HCT116 (cell line): ENCODE data around the gene ZMAT3. TPM values are rescaled to one million over a fixed set of nuclear protein-coding genes. Genes with fewer than 3 reads are reported as not detected.

Source experiments
- ATAC-seq: fragments of 200-7000 bp; cut with Tn5 transposase; 2 replicates; pipeline ENCODE4 v1.9.1; 2020; ENCODE audit warnings: mild to moderate bottlenecking, moderate library complexity
- BruUV-seq: library from RNA; stranded (reverse); fragments of 400-500 nt; replicated peaks from 2 replicates; lab custom pipeline; 2021; lab: Mats Ljungman, UMichigan
- CTCF ChIA-PET: fragments of 300-600 bp; sonication (Branson Sonifier 250); formaldehyde crosslinking; loops from one replicate; lab custom pipeline; 2021; ENCODE audit warnings: antibody characterized with exemption; lab: Charles Lee
- POLR2A ChIA-PET: fragments of 300-600, 350-600 bp; sonication (Branson Sonifier 250); formaldehyde crosslinking; loops from one replicate; lab custom pipeline; 2021; ENCODE audit warnings: antibody characterized with exemption; lab: Charles Lee
- RAD21 ChIA-PET, 2 experiments: fragments of 300-600 bp; sonication (Branson Sonifier 250); formaldehyde crosslinking; loops; one replicate each; lab custom pipeline; 2023; ENCODE audit warnings: low total read pairs in 2 of 2; ENCODE audit not compliant: uncharacterized antibody in 2 of 2, unreplicated experiment in 2 of 2, low non-redundant PET in 1 of 2; lab: Charles Lee
- DNase-seq: peaks from one replicate; pipeline ENCODE4 v3.0.0-alpha.2; 2010; ENCODE audit warnings: low read depth, low spot score
- H2AFZ ChIP-seq: fragments of 200-600 bp; shearing (Covaris generic), sonication (generic); 2 replicates; pipeline ENCODE4 v1.6.1; 2017; ENCODE audit warnings: low read depth, mixed run types, mixed read lengths, antibody characterized with exemption, low read length; ENCODE audit not compliant: poor library complexity, severe bottlenecking
- H3K27ac ChIP-seq: 2 replicates; pipeline ENCODE4 v1.5.1; 2012; ENCODE audit warnings: low read depth, low read length
- H3K27me3 ChIP-seq: fragments of 200-600 bp; sonication (generic); 2 replicates; pipeline ENCODE4 v1.6.1; 2016; ENCODE audit warnings: mixed run types, low read length, mixed read lengths; ENCODE audit not compliant: insufficient read depth
- H3K36me3 ChIP-seq, 2 experiments: fragments of 200-500 bp in 1 of 2; fragments of 200-600 bp in 1 of 2; sonication (Bioruptor generic) in 1 of 2; sonication (generic) in 1 of 2; 2 replicates each; pipeline versions ENCODE4 v1.5.1 to v1.6.1; 2014 to 2016; ENCODE audit warnings: low read length in 2 of 2, inconsistent platforms in 1 of 2, mixed read lengths in 1 of 2, mixed run types in 1 of 2; ENCODE audit not compliant: insufficient read depth in 2 of 2, control insufficient read depth in 1 of 2
- H3K4me1 ChIP-seq, 2 experiments: fragments of 200-600 bp in 1 of 2; sonication (generic) in 1 of 2; 2 replicates each; pipeline versions ENCODE4 v1.5.1 to v1.6.1; 2012 to 2017; ENCODE audit warnings: low read length in 2 of 2, inconsistent platforms in 1 of 2, mild to moderate bottlenecking in 1 of 2, mixed read lengths in 1 of 2, mixed run types in 1 of 2, moderate library complexity in 1 of 2; ENCODE audit not compliant: insufficient read depth in 2 of 2, control insufficient read depth in 1 of 2
- H3K4me2 ChIP-seq: fragments of 200-600 bp; sonication (generic); 2 replicates; pipeline ENCODE4 v1.6.1; 2017; ENCODE audit warnings: mixed run types, low read length, mixed read lengths
- H3K4me3 ChIP-seq, 2 experiments: fragments of 200-600 bp in 1 of 2; sonication (generic) in 1 of 2; replicated peaks in 1 of 2; 2 replicates each; pipeline ENCODE4 v1.5.1; 2011 to 2016; ENCODE audit warnings: low read length in 2 of 2, control low read depth in 1 of 2, low read depth in 1 of 2, mild to moderate bottlenecking in 1 of 2, mixed read lengths in 1 of 2, mixed run types in 1 of 2
- H3K79me2 ChIP-seq: fragments of 200-600 bp; sonication (generic); 2 replicates; pipeline ENCODE4 v1.6.1; 2017; ENCODE audit warnings: mild to moderate bottlenecking, mixed run types, low read length, moderate library complexity, mixed read lengths; ENCODE audit not compliant: insufficient read depth
- H3K9ac ChIP-seq: fragments of 200-600 bp; sonication (generic); 2 replicates; pipeline ENCODE4 v1.6.1; 2016; ENCODE audit warnings: low read length, mixed read lengths
- H3K9me2 ChIP-seq: fragments of 200-600 bp; sonication (generic), shearing (Covaris generic); 2 replicates; pipeline ENCODE4 v1.6.1; 2017; ENCODE audit warnings: mixed run types, mild to moderate bottlenecking, moderate library complexity; ENCODE audit not compliant: insufficient read depth
- H3K9me3 ChIP-seq, 2 experiments: fragments of 200-500 bp in 1 of 2; fragments of 200-600 bp in 1 of 2; sonication (Bioruptor generic) in 1 of 2; sonication (generic) in 1 of 2; 2 replicates each; pipeline ENCODE4 v1.6.1; 2014 to 2017; ENCODE audit warnings: low read length in 2 of 2, mixed read lengths in 2 of 2, inconsistent platforms in 1 of 2, low read depth in 1 of 2, mild to moderate bottlenecking in 1 of 2, mixed run types in 1 of 2, moderate library complexity in 1 of 2; ENCODE audit not compliant: control insufficient read depth in 1 of 2, insufficient read depth in 1 of 2
- H4K20me1 ChIP-seq: fragments of 200-600 bp; sonication (generic), shearing (Covaris generic); 2 replicates; pipeline ENCODE4 v1.6.1; 2017; ENCODE audit warnings: mixed run types, mild to moderate bottlenecking, moderate library complexity; ENCODE audit not compliant: insufficient read depth
- CEBPB ChIP-seq: IDR thresholded peaks from 2 replicates; pipeline ENCODE4 v1.6.1; 2012; ENCODE audit warnings: low read depth
- EGR1 ChIP-seq: IDR thresholded peaks from 2 replicates; pipeline ENCODE4 v1.6.1; 2012; ENCODE audit warnings: low read depth
- ELF1 ChIP-seq: IDR thresholded peaks from 2 replicates; pipeline ENCODE4 v1.6.1; 2012; ENCODE audit warnings: low read depth, borderline replicate concordance
- EZH2 ChIP-seq: fragments of 200-600 bp; sonication (generic); IDR thresholded peaks from 2 replicates; pipeline ENCODE4 v1.6.1; 2017; ENCODE audit warnings: antibody characterized with exemption, mixed run types
- FOSL1 ChIP-seq: IDR thresholded peaks from 2 replicates; pipeline ENCODE4 v1.6.1; 2012; ENCODE audit warnings: low read depth
- JUND ChIP-seq: IDR thresholded peaks from 2 replicates; pipeline ENCODE4 v1.6.1; 2012
- POLR2A ChIP-seq: IDR thresholded peaks from 2 replicates; pipeline ENCODE4 v1.7.0; 2011; ENCODE audit warnings: borderline replicate concordance; ENCODE audit not compliant: insufficient read depth, insufficient read length; ENCODE audit errors: extremely low read depth
- POLR2AphosphoS5 ChIP-seq: IDR thresholded peaks from 2 replicates; pipeline ENCODE4 v1.6.1; 2011; ENCODE audit warnings: mild to moderate bottlenecking, low read depth, low read length, moderate library complexity
- REST ChIP-seq: IDR thresholded peaks from 2 replicates; pipeline ENCODE4 v1.6.1; 2012; ENCODE audit warnings: low read depth
- SP1 ChIP-seq: IDR thresholded peaks from 2 replicates; pipeline ENCODE4 v1.6.1; 2012; ENCODE audit warnings: low read depth
- YY1 ChIP-seq: IDR thresholded peaks from 2 replicates; pipeline ENCODE4 v1.6.1; 2011; ENCODE audit warnings: low read length, low read depth, moderate library complexity, mild to moderate bottlenecking; ENCODE audit not compliant: insufficient replicate concordance; ENCODE audit errors: extremely low read depth
- ZFX ChIP-seq: fragments of 450-650 bp; IDR thresholded peaks from 2 replicates; pipeline ENCODE4 v1.6.1; 2017
- intact Hi-C: fragments of 100-400 bp; cut with micrococcal nuclease; formaldehyde crosslinking; loops from 2 replicates; pipeline ENCODE4 v1.10.0; 2022
- total RNA-seq: library from RNA; stranded (reverse); gene quantifications from one replicate; pipeline ENCODE4 v1.2.1, GENCODE V29; 2021; ENCODE audit not compliant: unreplicated experiment
- TF ChIP-seq, protein P1 (sequence below): IDR thresholded peaks from 2 replicates; pipeline ENCODE4 v1.6.1; 2012
- TF ChIP-seq, protein P2 (sequence below), 3 experiments: fragments of 200-600 bp in 1 of 3; sonication (generic) in 1 of 3; IDR thresholded peaks in 2 of 3; conservative IDR thresholded peaks in 1 of 3; 2 replicates each; pipeline ENCODE4 v1.5.1; 2012 to 2017; ENCODE audit warnings: low read depth in 2 of 3, low read length in 2 of 3, antibody characterized with exemption in 1 of 3, borderline replicate concordance in 1 of 3, control low read depth in 1 of 3, mild to moderate bottlenecking in 1 of 3, mixed read lengths in 1 of 3, mixed run types in 1 of 3, moderate library complexity in 1 of 3; ENCODE audit not compliant: insufficient read depth in 1 of 3

Gene ZMAT3
- total RNA-seq, 1 experiment from 2014 or later, result 12.1 TPM

DNA sequence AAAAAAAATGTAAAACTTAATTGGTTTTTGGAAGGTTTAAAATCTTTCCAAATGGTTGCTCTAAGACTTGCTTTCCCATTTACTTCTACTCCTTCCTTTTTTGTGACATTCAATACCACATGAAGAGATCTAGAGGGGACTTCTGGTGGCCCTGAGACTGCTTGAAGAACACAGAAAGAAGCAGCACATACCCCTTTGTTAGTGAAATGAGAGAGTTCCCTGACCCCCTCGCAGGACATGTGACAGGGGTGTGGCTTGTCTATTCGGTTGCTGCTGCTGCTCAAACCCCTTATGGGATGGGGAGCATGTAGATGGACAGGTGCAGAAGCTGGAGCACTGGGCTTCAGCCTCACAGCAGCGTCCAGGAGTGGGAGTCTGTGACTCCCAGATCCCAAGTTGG lies 71.0 kb downstream of the ZMAT3 start:
- H3K9me3 ChIP-seq, result no peaks in the 10 kb centered on the region
- no peak overlapping the region for H3K4me2 ChIP-seq
- CTCF ChIA-PET, result no interaction called here
- no peak for DNase-seq
- H3K4me3 ChIP-seq, result no peak overlapping the region
- H3K9me2 ChIP-seq, result no peaks in the 10 kb centered on the region
- no peaks in the 10 kb centered on the region for H3K27me3 ChIP-seq
- H3K27ac ChIP-seq, result no peak overlapping the region
- no peaks in the 10 kb centered on the region for H3K4me1 ChIP-seq
- RAD21 ChIA-PET, result no interaction called here
- BruUV-seq, result no TSS peak
- H3K9ac ChIP-seq, result no peak overlapping the region
- H3K36me3 ChIP-seq, result no peaks in the 10 kb centered on the region
- POLR2A ChIA-PET, result no interaction called here
- intact Hi-C loops, result no loop called here
- H4K20me1 ChIP-seq, result no peaks in the 10 kb centered on the region
- no peak for TF ChIP-seq SP1
- TF ChIP-seq POLR2AphosphoS5, result no peak
- no peak for TF ChIP-seq ZFX
- no peak for TF ChIP-seq YY1
- TF ChIP-seq ELF1, result no peak
- no peak for TF ChIP-seq EGR1
- no peak for TF ChIP-seq FOSL1
- no peak for TF ChIP-seq EZH2
- TF ChIP-seq, protein P1, sequence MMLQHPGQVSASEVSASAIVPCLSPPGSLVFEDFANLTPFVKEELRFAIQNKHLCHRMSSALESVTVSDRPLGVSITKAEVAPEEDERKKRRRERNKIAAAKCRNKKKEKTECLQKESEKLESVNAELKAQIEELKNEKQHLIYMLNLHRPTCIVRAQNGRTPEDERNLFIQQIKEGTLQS, result no peak
- TF ChIP-seq REST, result no peak
- no peak for TF ChIP-seq CEBPB
- TF ChIP-seq POLR2A, result no peak
- TF ChIP-seq, protein P2, sequence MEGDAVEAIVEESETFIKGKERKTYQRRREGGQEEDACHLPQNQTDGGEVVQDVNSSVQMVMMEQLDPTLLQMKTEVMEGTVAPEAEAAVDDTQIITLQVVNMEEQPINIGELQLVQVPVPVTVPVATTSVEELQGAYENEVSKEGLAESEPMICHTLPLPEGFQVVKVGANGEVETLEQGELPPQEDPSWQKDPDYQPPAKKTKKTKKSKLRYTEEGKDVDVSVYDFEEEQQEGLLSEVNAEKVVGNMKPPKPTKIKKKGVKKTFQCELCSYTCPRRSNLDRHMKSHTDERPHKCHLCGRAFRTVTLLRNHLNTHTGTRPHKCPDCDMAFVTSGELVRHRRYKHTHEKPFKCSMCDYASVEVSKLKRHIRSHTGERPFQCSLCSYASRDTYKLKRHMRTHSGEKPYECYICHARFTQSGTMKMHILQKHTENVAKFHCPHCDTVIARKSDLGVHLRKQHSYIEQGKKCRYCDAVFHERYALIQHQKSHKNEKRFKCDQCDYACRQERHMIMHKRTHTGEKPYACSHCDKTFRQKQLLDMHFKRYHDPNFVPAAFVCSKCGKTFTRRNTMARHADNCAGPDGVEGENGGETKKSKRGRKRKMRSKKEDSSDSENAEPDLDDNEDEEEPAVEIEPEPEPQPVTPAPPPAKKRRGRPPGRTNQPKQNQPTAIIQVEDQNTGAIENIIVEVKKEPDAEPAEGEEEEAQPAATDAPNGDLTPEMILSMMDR (IDR thresholded peaks at IDR 0.05 in 2 of 3, conservative IDR thresholded peaks at IDR 0.05 in 1 of 3; ENCODE audit: borderline replicate concordance in 1 of 3, insufficient read depth in 1 of 3, low read depth in 2 of 3, low read length in 2 of 3), result no peak
- no peak for TF ChIP-seq JUND
- ATAC-seq, result no peak
- no peaks in the 10 kb centered on the region for H3K79me2 ChIP-seq
- no peak overlapping the region for H2AFZ ChIP-seq
